Measurements from ENCODE around the gene ANO2. TPM values are rescaled to one million over a fixed set of nuclear protein-coding genes. Genes with fewer than 3 reads are reported as not detected.

Gene ANO2
- total and polyA plus RNA-seq, 4 experiments from 2014 or later, result not detected

DNA sequence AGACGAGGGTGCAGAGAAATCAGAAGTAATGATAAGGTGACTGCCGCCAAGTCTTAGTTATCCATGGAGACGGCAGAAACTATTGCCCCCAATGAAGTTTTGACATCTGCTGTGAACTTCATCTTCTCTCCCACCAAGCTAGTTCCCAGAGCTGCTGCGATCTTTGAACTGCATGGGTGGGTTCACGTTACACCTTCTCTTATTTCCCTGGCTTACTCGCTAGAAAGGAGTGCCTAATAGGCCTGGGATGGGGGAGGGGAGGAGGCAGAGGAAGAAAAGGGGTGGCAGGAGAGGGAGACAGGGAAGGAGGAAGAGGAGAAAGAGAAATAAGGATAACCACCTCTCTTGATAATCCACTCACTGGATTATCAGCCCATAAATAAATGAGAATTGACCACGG, 356.0 kb downstream of the ANO2 start:
- intact Hi-C loops (cut with micrococcal nuclease), result no loop called here
- no peak overlapping the region for H3K27ac Mint-ChIP-seq
- Histone ChIP-seq H3K27ac (ENCODE audit: low read depth, low read length) (no peak overlapping the region), H3K9me3 (ENCODE audit: control insufficient read depth in 1 of 2, low read length in 2 of 2) (no peaks in the 10 kb centered on the region), H3K4me1 (ENCODE audit: insufficient read depth, low read length) (no peaks in the 10 kb centered on the region), H3K27me3 (ENCODE audit: insufficient read depth, low read length) (no peaks in the 10 kb centered on the region), H3K36me3 (ENCODE audit: insufficient read depth, low read length) (no peaks in the 10 kb centered on the region), H3K4me3 (ENCODE audit: low read length in 2 of 2) (no peak overlapping the region)
- no peaks in the 10 kb centered on the region for H3K4me1 Mint-ChIP-seq
- DNase-seq, result no peak
- H3K9me3 Mint-ChIP-seq, result peaks cover 0 to 1% (median 0%) of the 10 kb centered on the region in 8 donors
- H3K36me3 Mint-ChIP-seq, result no peaks in the 10 kb centered on the region
- ChIA-PET POLR2A (ENCODE audit: partially characterized antibody) (no interaction called here), CTCF (ENCODE audit: partially characterized antibody) (no interaction called here)
- peaks cover 2 to 10% of the 10 kb centered on the region in 2 donors for H3K27me3 Mint-ChIP-seq
- H3K4me3 Mint-ChIP-seq, result no peak overlapping the region

DNA sequence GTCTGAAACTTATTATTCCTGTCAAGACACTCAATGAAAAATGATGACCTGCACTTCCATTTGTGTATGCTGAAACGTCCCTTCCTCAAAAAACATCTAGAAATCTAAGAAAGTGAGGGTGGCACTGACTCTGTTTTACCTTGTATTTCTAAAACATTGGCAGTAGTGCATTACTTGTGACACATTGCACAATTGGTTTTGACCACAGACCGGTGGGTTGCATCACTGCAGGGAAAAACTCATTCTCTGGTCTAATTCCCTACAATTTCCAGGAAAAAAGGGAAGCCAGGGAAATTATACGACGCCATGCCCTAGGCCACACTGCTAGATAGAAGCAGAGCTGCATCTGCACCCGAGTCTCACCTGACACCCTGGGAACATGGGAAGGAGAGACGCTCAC, 356.5 kb downstream of the ANO2 start:
- Mint-ChIP-seq H3K9me3 (peaks cover 0 to 1% (median 0%) of the 10 kb centered on the region in 8 donors), H3K27me3 (peaks cover 2 to 10% of the 10 kb centered on the region in 2 donors)

DNA sequence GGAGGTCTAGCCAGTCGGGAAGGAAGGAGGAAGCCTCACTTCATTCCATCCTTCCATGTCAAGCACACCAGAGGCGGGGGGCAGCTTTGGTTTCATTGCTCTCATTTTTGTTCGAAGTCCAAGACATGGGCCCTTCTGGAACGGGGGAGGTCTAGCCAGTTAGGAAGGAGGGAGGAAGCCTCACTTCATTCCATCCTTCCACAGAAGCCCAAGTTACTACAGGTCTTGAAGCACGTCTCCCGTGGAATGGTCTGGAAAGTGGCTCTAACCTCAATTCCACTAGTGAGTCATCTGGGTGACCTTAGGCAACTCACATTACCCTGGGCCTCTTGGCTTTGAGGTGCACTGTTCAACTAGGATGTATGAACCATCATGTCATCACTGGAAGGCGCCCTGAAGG, 356.9 kb downstream of the ANO2 start:
- no peak overlapping the region for H3K27ac ChIP-seq (ENCODE audit: low read depth, low read length)
- no peak overlapping the region for H3K27ac Mint-ChIP-seq
- H3K4me1 Mint-ChIP-seq, result no peaks in the 10 kb centered on the region
- ChIA-PET POLR2A (ENCODE audit: partially characterized antibody) (no interaction called here), CTCF (ENCODE audit: partially characterized antibody) (no interaction called here)
- H3K27me3 ChIP-seq (ENCODE audit: insufficient read depth, low read length), result no peaks in the 10 kb centered on the region
- H3K27me3 Mint-ChIP-seq, result peaks cover 2 to 10% of the 10 kb centered on the region in 2 donors
- peaks cover 0 to 1% (median 0%) of the 10 kb centered on the region in 8 donors for H3K9me3 Mint-ChIP-seq
- H3K36me3 ChIP-seq (ENCODE audit: insufficient read depth, low read length), result no peaks in the 10 kb centered on the region
- intact Hi-C loops (cut with micrococcal nuclease), result no loop called here
- no peaks in the 10 kb centered on the region for H3K36me3 Mint-ChIP-seq
- no peak overlapping the region for H3K4me3 Mint-ChIP-seq
- H3K9me3 ChIP-seq (ENCODE audit: control insufficient read depth in 1 of 2, low read length in 2 of 2), result no peaks in the 10 kb centered on the region
- H3K4me1 ChIP-seq (ENCODE audit: insufficient read depth, low read length), result no peaks in the 10 kb centered on the region
- no peak for DNase-seq
- no peak overlapping the region for H3K4me3 ChIP-seq (ENCODE audit: low read length in 2 of 2)

More for the DNA sequence above, 356.5 kb downstream of the ANO2 start:
- POLR2A ChIA-PET (ENCODE audit: partially characterized antibody), result no interaction called here
- no peaks in the 10 kb centered on the region for H3K36me3 ChIP-seq (ENCODE audit: insufficient read depth, low read length)
- H3K27me3 ChIP-seq (ENCODE audit: insufficient read depth, low read length), result no peaks in the 10 kb centered on the region
- H3K36me3 Mint-ChIP-seq, result no peaks in the 10 kb centered on the region
- no peaks in the 10 kb centered on the region for H3K4me1 Mint-ChIP-seq
- no peaks in the 10 kb centered on the region for H3K4me1 ChIP-seq (ENCODE audit: insufficient read depth, low read length)
- CTCF ChIA-PET (ENCODE audit: partially characterized antibody), result no interaction called here
- H3K4me3 ChIP-seq (ENCODE audit: low read length in 2 of 2), result no peak overlapping the region
- DNase-seq, result no peak
- no peaks in the 10 kb centered on the region for H3K9me3 ChIP-seq (ENCODE audit: control insufficient read depth in 1 of 2, low read length in 2 of 2)
- H3K27ac Mint-ChIP-seq, result no peak overlapping the region
- intact Hi-C loops (cut with micrococcal nuclease), result no loop called here
- no peak overlapping the region for H3K4me3 Mint-ChIP-seq
- no peak overlapping the region for H3K27ac ChIP-seq (ENCODE audit: low read depth, low read length)

DNA sequence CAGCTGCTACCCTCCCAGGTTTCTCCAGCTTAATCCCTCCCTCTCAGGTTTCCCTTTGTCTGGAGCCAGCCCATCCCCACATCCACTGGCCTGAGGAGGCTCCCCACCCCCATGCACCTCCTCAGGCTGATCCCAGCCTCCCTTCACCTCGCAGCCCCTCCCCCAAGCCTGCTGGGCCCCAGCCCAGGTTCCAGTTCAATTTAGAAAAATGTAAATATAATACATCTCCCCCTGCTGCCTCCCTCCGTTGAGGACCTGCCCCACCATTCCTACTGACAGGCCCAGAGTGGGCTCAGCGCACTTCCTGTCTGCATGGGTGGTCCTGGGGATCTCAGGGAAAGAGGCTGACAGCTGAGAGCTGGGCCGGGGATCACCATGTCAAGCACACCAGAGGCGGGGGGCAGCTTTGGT, 357.3 kb downstream of the ANO2 start:
- H3K36me3 Mint-ChIP-seq, result no peaks in the 10 kb centered on the region
- no peak overlapping the region for H3K4me3 Mint-ChIP-seq
- ChIA-PET CTCF (ENCODE audit: partially characterized antibody) (no interaction called here), POLR2A (ENCODE audit: partially characterized antibody) (no interaction called here)
- H3K27ac Mint-ChIP-seq, result no peak overlapping the region
- peaks cover 5 to 10% of the 10 kb centered on the region in 2 donors for H3K27me3 Mint-ChIP-seq
- no peak overlapping the region for H3K27ac ChIP-seq (ENCODE audit: low read depth, low read length)
- DNase-seq, result no peak
- no peaks in the 10 kb centered on the region for H3K4me1 Mint-ChIP-seq
- no peaks in the 10 kb centered on the region for H3K9me3 ChIP-seq (ENCODE audit: control insufficient read depth in 1 of 2, low read length in 2 of 2)
- H3K4me1 ChIP-seq (ENCODE audit: insufficient read depth, low read length), result no peaks in the 10 kb centered on the region
- no peaks in the 10 kb centered on the region for H3K9me3 Mint-ChIP-seq
- no peaks in the 10 kb centered on the region for H3K36me3 ChIP-seq (ENCODE audit: insufficient read depth, low read length)
- no peak overlapping the region for H3K4me3 ChIP-seq (ENCODE audit: low read length in 2 of 2)
- intact Hi-C loops (cut with micrococcal nuclease), result no loop called here
- no peaks in the 10 kb centered on the region for H3K27me3 ChIP-seq (ENCODE audit: insufficient read depth, low read length)

DNA sequence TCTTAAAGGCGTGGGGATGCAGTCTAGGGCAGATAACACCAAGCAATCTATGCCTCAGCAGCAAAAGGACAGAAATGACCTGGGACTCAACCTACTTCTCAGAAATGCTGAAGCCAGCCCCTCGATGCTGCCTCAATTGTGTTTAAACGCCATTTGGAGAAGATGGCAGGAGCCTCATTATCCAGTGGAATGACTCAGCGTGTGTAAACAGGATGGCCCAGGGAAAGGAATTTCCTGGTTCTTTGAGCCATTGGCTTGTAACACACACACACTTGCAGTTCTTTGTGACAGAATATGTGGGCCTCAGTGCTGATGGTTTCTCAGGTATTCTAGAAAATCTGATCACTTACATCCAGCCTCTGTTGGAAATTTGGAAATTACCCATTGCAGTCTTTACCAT, 358.9 kb downstream of the ANO2 start:
- no peaks in the 10 kb centered on the region for H3K4me1 Mint-ChIP-seq
- H3K9me3 Mint-ChIP-seq, result peaks cover 0 to 3% (median 0%) of the 10 kb centered on the region in 8 donors
- ChIA-PET CTCF (ENCODE audit: partially characterized antibody) (no interaction called here), POLR2A (ENCODE audit: partially characterized antibody) (no interaction called here)
- Histone ChIP-seq H3K4me1 (ENCODE audit: insufficient read depth, low read length) (no peaks in the 10 kb centered on the region), H3K27me3 (ENCODE audit: insufficient read depth, low read length) (no peaks in the 10 kb centered on the region), H3K4me3 (ENCODE audit: low read length in 2 of 2) (no peak overlapping the region), H3K9me3 (ENCODE audit: control insufficient read depth in 1 of 2, low read length in 2 of 2) (no peaks in the 10 kb centered on the region), H3K36me3 (ENCODE audit: insufficient read depth, low read length) (no peaks in the 10 kb centered on the region), H3K27ac (ENCODE audit: low read depth, low read length) (no peak overlapping the region)
- intact Hi-C loops (cut with micrococcal nuclease), result no loop called here
- H3K27ac Mint-ChIP-seq, result no peak overlapping the region
- H3K27me3 Mint-ChIP-seq, result peaks cover 3 to 12% of the 10 kb centered on the region in 2 donors
- no peaks in the 10 kb centered on the region for H3K36me3 Mint-ChIP-seq
- DNase-seq, result no peak
- H3K4me3 Mint-ChIP-seq, result no peak overlapping the region

DNA sequence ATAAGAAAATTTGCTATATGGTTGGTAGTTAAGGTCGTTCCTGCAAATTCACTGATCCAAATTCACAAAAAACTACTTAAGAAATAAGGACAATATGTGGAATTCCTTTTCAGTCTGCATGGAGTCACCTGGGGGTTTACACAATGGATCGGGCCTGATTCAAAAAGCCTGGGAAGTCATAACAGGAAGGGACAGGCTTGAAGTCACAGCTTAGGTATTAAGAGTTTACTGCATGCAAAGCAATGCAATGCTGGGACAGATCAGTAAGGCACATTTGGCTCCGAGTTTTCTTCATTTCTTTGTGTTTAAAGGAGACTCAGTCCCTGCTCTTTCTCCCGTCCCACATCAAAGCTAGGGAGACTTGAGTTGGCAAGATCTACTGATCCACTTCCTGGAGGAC, 359.9 kb downstream of the ANO2 start:
- H3K36me3 ChIP-seq (ENCODE audit: insufficient read depth, low read length), result no peaks in the 10 kb centered on the region
- CTCF ChIA-PET (ENCODE audit: partially characterized antibody), result no interaction called here
- H3K9me3 ChIP-seq (ENCODE audit: control insufficient read depth in 1 of 2, low read length in 2 of 2), result no peaks in the 10 kb centered on the region
- H3K4me1 ChIP-seq (ENCODE audit: insufficient read depth, low read length), result no peaks in the 10 kb centered on the region
- DNase-seq, result no peak
- Mint-ChIP-seq H3K36me3 (no peaks in the 10 kb centered on the region), H3K4me3 (no peak overlapping the region), H3K27me3 (peaks cover 6 to 14% of the 10 kb centered on the region in 2 donors), H3K9me3 (peaks cover 0 to 3% (median 0%) of the 10 kb centered on the region in 8 donors), H3K27ac (no peak overlapping the region), H3K4me1 (no peaks in the 10 kb centered on the region)
- POLR2A ChIA-PET (ENCODE audit: partially characterized antibody), result no interaction called here
- intact Hi-C loops (cut with micrococcal nuclease), result no loop called here
- H3K27ac ChIP-seq (ENCODE audit: low read depth, low read length), result no peak overlapping the region
- H3K27me3 ChIP-seq (ENCODE audit: insufficient read depth, low read length), result no peaks in the 10 kb centered on the region
- no peak overlapping the region for H3K4me3 ChIP-seq (ENCODE audit: low read length in 2 of 2)

DNA sequence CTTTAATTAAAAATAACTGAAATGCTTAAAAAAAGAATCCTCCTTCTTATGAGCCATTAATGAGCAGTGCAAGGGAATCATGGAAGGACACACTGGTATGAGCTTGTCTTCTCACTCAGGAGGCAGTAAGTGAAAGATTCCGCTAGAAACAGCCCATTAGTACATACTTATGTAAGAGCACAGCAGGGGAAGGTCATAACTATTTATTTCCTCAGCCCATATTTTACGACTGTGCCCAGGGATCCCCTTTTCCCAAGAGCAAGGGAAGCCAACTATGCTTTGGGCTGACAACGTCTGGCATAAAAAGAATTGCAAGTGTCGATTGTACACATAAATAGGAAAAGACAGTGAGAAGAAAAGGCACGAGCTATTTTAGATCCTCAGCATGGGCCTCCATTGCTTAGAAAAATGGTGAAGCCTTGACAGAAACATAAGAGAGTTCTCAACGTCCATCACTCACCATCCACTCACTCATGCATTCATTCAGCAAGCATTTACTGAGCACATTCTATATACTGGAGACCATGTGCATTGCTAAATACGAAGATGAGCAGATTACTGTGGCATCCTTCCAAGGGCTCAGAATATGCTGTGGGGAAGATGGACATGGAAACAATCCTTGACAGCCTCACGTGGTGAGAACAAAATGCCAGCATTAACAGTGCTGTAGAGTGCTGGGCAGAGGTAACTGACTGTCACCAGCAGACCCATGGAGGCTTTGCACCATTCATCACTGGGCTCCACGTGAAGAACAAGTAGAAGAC, 360.5 kb downstream of the ANO2 start:
- H3K36me3 ChIP-seq (ENCODE audit: insufficient read depth, low read length), result no peaks in the 10 kb centered on the region
- no peaks in the 10 kb centered on the region for H3K9me3 ChIP-seq (ENCODE audit: control insufficient read depth in 1 of 2, low read length in 2 of 2)
- Mint-ChIP-seq H3K9me3 (peaks cover 0 to 3% (median 0%) of the 10 kb centered on the region in 8 donors), H3K27me3 (peaks cover 6 to 17% of the 10 kb centered on the region in 2 donors), H3K27ac (no peak overlapping the region), H3K4me3 (no peak overlapping the region), H3K36me3 (no peaks in the 10 kb centered on the region), H3K4me1 (no peaks in the 10 kb centered on the region)
- DNase-seq, result no peak
- H3K4me1 ChIP-seq (ENCODE audit: insufficient read depth, low read length), result no peaks in the 10 kb centered on the region
- no peak overlapping the region for H3K4me3 ChIP-seq (ENCODE audit: low read length in 2 of 2)
- CTCF ChIA-PET (ENCODE audit: partially characterized antibody), result no interaction called here
- H3K27ac ChIP-seq (ENCODE audit: low read depth, low read length), result no peak overlapping the region
- POLR2A ChIA-PET (ENCODE audit: partially characterized antibody), result no interaction called here
- H3K27me3 ChIP-seq (ENCODE audit: insufficient read depth, low read length), result no peaks in the 10 kb centered on the region
- intact Hi-C loops (cut with micrococcal nuclease), result no loop called here

Data from CD4-positive, alpha-beta memory T cell (primary cell).